Measurements from ENCODE around the gene TMEM131L.

DNA sequence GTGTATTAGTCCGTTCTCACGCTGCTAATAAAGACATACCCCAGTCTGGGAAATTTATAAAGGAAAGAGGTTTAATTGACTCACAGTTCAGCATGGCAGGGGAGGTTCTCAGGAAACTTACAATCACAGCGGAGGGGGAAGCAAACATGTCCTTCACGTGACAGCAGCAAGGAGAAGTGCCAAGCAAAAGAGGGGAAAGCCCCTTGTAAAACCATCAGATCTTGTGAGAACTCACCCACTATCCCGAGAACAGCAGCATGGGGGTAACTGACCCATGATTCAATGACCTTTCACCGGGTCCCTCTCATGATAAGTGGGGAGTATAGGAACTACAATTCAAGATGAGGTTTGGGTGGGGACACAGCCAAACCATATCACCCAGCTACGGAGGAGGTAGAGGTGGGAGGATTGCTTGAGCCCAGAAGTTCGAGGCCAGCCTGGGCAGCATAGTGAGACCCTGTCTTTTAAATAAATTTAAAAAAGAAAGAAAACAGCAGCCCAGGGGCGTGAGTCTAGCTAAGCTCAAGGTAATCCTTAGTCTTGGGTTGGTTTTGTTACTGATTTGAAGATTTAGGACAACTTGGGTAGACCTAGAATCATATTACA, 46.4 kb upstream of the TMEM131L start:
- TF ChIP-seq TAF1 (IDR thresholded peaks at IDR 0.05; ENCODE audit: low read depth, low read length) = no peak
- TF ChIP-seq POLR2A (IDR thresholded peaks at IDR 0.05; ENCODE audit: low read depth, low read length) = no peak
- TF ChIP-seq POLR2AphosphoS5 (IDR thresholded peaks at IDR 0.05; ENCODE audit: low read depth, low read length) = no peak
